Duodenal mucosa (tissue), 2 donors: ENCODE data around the gene LCOR.

ENCODE experiments used
- H3K27ac ChIP-seq: one replicate; pipeline ENCODE4 v1.7.0; 2013; ENCODE audit warnings: low read depth, low read length
- H3K27me3 ChIP-seq, 2 donors: one replicate each; pipeline ENCODE4 v1.7.0; 2013; ENCODE audit warnings: low read length in 2 of 2, control low read depth in 1 of 2; ENCODE audit not compliant: insufficient read depth in 2 of 2, control insufficient read depth in 1 of 2
- H3K36me3 ChIP-seq, 2 donors: one replicate each; pipeline ENCODE4 v1.7.0; 2013; ENCODE audit warnings: low read length in 2 of 2, control low read depth in 1 of 2; ENCODE audit not compliant: insufficient read depth in 2 of 2, control insufficient read depth in 1 of 2
- H3K4me1 ChIP-seq, 2 donors: one replicate each; pipeline ENCODE4 v1.7.0; 2013; ENCODE audit warnings: low read length in 2 of 2, control low read depth in 1 of 2; ENCODE audit not compliant: insufficient read depth in 2 of 2, control insufficient read depth in 1 of 2
- H3K4me3 ChIP-seq, 2 donors: one replicate each; pipeline ENCODE4 v1.7.0; 2013; ENCODE audit warnings: low read length in 2 of 2, low read depth in 1 of 2
- H3K9ac ChIP-seq, 2 donors: one replicate each; pipeline ENCODE4 v1.7.0; 2013; ENCODE audit warnings: low read length in 2 of 2, low read depth in 1 of 2
- H3K9me3 ChIP-seq, 2 donors: one replicate each; pipeline ENCODE4 v1.7.0; 2013; ENCODE audit warnings: low read length in 2 of 2, control low read depth in 1 of 2; ENCODE audit not compliant: control insufficient read depth in 1 of 2

Gene LCOR

DNA sequence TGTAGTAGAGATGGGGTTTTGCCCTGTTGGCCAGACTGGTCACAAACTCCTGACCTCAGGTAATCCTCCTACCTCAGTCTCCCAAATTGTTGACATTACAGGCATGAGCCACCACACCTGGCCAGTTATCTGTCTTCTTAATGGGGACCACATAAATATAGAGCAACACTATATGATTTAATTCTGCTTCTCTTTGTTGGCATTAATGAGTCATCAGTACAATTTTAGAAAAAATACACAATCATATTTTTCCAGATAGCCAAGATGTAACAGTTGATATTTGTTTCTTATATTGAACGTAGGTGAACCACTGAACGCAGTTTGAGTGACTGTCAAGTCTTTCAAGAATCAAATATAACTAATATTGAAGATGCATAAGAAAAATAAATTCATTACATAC is 48.5 kb downstream of the LCOR start:
- H3K27me3 ChIP-seq, result no peaks in the 10 kb centered on the region
- no peak overlapping the region for H3K27ac ChIP-seq
- H3K9ac ChIP-seq, result no peak overlapping the region
- no peaks in the 10 kb centered on the region for H3K4me1 ChIP-seq
- H3K9me3 ChIP-seq, result no peaks in the 10 kb centered on the region
- H3K4me3 ChIP-seq, result no peak overlapping the region
- H3K36me3 ChIP-seq, result no peaks in the 10 kb centered on the region

DNA sequence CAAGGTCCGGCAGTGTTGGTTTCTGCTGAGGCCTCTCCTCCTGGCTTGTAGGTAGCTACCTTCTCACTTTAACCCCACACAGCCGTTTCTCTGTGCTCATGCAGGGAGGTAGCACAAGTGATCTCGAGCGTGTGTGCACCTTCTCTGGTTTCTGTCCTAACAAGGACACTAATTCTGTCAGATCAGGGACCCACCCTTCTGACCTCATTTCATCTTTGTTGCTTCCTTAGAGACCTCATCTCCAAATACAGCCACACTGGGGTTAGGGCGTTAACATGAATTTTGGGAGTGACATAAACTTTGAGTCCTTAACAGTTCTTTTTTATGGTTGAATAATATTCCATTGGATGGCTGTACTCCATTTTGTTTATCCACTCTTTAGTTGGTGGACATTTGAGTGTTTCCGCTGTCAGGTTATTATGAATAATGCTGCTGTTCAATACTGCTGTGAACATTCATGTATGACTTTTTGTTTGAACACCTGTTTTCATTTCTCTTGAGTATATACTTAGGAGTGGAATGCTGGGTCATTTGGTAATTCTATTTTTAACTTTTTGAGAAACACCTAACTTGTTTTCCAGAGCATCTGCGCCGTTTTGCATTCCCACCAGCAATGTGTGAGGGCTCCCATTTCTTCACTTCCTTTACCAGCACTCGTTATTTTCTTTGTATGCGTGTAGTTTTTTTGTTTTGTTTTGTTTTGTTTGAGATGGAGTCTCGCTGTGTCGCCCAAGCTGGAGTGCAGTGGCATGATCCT is 57.5 kb downstream of the LCOR start:
- H3K9me3 ChIP-seq, result peaks cover 4 to 6% of the 10 kb centered on the region in 2 donors
- H3K9ac ChIP-seq, result no peak overlapping the region
- H3K36me3 ChIP-seq, result peaks cover 3 to 6% of the 10 kb centered on the region in 2 donors
- H3K27me3 ChIP-seq, result no peaks in the 10 kb centered on the region
- H3K27ac ChIP-seq, result no peak overlapping the region
- no peak overlapping the region for H3K4me3 ChIP-seq
- peaks cover 3 to 11% of the 10 kb centered on the region in 2 donors for H3K4me1 ChIP-seq

DNA sequence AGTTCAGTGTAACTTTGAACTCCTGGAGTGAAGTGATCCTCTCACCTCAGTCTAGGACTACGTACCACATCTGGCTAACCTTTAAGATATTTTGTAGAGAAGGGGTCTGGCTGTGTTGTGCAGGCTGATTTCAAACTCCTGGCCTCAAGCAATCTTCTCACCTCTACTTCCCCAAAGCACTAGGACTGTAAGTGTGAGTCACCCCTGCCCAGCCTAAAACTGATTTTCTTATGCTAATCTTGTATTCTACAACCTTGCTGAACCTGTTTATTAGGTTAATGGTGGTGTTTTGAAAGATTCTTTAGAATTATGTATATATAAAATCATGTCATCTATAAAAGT is 58.0 kb downstream of the LCOR start:
- Histone ChIP-seq H3K9me3 (peaks cover 4 to 6% of the 10 kb centered on the region in 2 donors), H3K9ac (no peak overlapping the region), H3K4me3 (no peak overlapping the region), H3K27ac (no peak overlapping the region), H3K4me1 (peaks cover 3 to 11% of the 10 kb centered on the region in 2 donors), H3K36me3 (peaks cover 3 to 6% of the 10 kb centered on the region in 2 donors), H3K27me3 (no peaks in the 10 kb centered on the region)

DNA sequence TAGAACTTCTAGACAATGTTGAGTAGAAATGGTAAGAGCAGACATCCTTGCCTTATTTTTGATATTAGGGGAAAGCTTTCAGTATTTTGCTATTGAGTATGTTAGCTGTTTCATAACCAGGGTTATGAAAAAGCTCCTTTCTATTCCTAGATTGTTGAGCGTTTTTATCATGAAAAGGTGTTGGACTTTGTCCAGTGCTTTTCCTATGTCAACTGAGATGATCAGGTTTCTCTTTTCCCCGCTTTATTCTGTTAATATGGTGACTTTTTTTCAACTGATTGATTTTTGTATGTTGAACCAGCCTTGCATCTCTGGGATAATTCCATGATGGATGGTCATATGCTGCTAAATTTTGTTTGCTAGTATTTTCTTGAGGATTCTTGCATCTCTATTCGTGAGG is 58.5 kb downstream of the LCOR start:
- H3K4me3 ChIP-seq, result no peak overlapping the region
- H3K9ac ChIP-seq, result no peak overlapping the region
- H3K27me3 ChIP-seq, result no peaks in the 10 kb centered on the region
- peaks cover 3 to 6% of the 10 kb centered on the region in 2 donors for H3K36me3 ChIP-seq
- peaks cover 4 to 6% of the 10 kb centered on the region in 2 donors for H3K9me3 ChIP-seq
- H3K27ac ChIP-seq, result no peak overlapping the region
- H3K4me1 ChIP-seq, result peaks cover 3 to 11% of the 10 kb centered on the region in 2 donors

DNA sequence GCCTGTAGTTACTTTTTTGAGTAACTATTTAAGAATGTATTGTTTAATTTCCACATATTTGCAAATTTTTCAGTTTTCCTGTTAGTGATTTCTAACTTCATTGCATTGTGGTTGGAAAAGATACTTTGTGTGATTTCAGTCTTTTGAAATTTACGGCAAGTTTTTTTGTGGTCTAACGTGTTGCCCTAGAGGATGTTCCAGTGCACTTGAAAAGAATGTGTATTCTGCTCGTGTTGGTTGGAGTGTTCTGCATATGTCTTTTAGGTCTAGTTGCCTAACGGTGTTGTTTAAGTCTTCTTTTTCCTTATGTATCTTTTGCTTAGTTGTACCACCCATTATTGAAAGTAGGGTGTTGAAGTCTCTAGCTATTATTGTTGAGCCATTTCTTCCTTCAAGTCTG is 59.7 kb downstream of the LCOR start:
- no peak overlapping the region for H3K27ac ChIP-seq
- no peak overlapping the region for H3K9ac ChIP-seq
- H3K36me3 ChIP-seq, result peaks cover 3 to 6% of the 10 kb centered on the region in 2 donors
- H3K27me3 ChIP-seq, result no peaks in the 10 kb centered on the region
- H3K4me3 ChIP-seq, result no peak overlapping the region
- H3K9me3 ChIP-seq, result peaks cover 4 to 6% of the 10 kb centered on the region in 2 donors
- H3K4me1 ChIP-seq, result peaks cover 3 to 12% of the 10 kb centered on the region in 2 donors

DNA sequence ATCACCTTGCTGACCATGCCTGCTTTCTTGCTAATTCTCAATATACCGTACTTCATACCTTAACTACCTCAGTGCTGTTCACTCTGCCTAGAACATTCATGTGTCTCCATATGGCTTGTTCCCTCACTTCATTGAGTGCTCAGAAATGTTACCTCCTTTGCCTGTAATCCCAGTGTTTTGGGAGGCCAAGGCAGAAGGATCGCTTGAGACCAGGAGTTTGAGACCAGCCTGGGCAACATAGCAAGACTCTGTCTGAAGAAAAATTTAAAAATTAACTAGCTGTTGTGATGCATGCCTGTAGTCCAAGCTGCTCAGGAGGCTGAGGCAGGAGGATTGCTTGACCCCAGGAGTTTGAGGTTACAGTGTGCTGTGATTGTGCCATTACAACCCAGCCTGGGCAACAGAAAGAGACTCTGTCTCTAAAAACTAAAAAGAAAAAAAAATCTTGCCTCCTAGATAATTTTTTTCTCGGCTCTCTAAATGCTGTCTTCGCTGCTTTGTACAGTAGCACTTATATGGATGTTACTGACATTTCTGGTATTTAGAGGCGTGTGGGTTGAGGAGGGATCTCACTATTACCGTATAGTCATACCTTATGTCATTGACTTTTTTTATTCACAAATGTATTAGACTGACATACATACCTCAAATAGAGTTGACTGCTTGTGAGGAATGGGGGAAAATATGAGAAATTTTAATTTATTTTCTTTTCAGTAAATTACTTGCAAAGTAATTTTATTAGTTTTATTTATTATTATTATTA is 63.7 kb downstream of the LCOR start:
- no peak overlapping the region for H3K9ac ChIP-seq
- peaks cover 0 to 6% of the 10 kb centered on the region in 2 donors for H3K36me3 ChIP-seq
- H3K27me3 ChIP-seq, result no peaks in the 10 kb centered on the region
- no peak overlapping the region for H3K27ac ChIP-seq
- H3K4me1 ChIP-seq, result peaks cover 0 to 22% of the 10 kb centered on the region in 2 donors
- no peak overlapping the region for H3K4me3 ChIP-seq
- H3K9me3 ChIP-seq, result peaks cover 4 to 6% of the 10 kb centered on the region in 2 donors

DNA sequence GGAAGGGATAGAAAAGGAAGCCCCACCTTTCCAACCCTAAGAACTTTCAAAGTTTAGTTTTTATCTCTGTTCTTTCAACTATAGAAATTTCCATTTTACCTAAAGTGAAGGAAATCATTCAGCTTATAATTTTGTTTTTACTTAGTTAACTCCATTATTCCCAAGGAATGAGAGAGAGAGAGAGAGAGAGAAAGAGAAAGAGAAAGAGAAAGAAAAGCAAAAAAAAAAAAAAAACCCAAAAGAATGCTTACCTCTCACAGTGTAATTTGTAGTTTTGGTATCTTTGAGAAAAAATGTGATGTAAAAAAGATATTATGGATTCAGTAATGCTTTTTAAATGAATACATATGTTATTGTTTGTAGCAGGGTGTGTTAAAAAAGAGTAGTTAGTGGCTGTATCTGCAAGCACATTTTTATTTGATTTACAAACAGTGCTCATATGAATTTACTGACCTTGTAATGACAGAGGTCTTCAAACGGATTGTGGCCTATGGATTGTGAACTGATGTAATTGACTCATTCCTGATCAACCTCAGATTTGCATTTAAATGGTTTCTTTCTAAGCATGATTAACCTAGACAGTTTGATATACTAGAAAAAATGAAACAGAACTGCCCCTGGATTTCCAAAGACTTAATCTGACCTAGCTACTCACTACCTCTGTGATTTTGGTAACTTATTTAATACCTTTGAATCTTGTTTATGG is 64.9 kb downstream of the LCOR start:
- H3K9me3 ChIP-seq, result peaks cover 2 to 6% of the 10 kb centered on the region in 2 donors
- no peak overlapping the region for H3K27ac ChIP-seq
- no peaks in the 10 kb centered on the region for H3K27me3 ChIP-seq
- peaks cover under 1 to 22% of the 10 kb centered on the region in 2 donors for H3K4me1 ChIP-seq
- no peak overlapping the region for H3K9ac ChIP-seq
- peaks cover 0 to 5% of the 10 kb centered on the region in 2 donors for H3K36me3 ChIP-seq
- no peak overlapping the region for H3K4me3 ChIP-seq

DNA sequence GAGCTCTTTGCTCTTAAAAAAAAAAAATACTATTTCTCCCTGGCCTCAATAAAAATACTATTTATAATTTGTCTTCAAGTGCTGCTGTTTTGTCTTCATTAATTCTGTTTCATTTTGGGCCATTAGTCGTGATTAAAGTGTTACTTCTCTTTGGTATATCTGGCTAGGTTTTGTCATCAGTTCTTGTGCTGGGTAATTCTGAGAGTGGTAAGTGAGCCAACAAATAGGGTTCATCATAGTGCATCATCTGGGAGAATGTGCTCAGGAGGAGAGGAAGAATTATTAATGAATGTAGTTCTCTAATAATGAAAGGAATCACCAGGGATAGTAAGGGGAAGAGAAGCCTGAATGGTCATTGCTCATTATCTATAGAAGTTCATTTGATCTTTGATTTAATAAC is 70.0 kb downstream of the LCOR start:
- no peaks in the 10 kb centered on the region for H3K27me3 ChIP-seq

DNA sequence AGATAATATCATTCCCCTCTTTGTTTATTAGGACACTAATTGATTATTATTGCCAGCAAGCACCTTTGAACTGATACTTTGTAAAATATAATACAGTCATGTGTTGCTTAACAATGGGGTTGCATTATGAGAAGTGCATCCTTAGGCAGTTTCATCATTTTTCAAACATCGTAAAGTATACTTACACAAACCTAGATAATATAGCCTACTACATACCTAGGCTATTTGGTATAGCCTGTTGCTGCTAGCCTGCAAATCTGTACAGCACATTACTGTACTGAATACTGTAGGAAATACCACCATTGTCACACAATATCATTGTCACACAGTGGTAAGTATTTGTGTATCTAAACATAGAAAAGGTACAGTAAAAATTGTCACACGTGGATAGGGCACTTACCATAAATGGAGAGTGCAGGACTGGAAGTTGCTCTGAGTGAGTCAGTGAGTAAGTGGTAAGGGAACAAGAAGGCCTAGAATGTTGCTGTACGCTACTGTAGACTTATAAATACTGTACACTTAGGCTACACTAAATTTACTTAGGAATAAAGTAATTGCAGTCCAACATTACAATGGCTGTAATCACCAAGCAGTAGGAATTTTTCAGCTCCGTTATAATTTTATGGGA is 70.7 kb downstream of the LCOR start:
- no peaks in the 10 kb centered on the region for H3K27me3 ChIP-seq
- peak overlapping the region in 1 of 2 donors; percentile 7 for H3K4me3 ChIP-seq
- no peaks in the 10 kb centered on the region for H3K36me3 ChIP-seq
- H3K27ac ChIP-seq, result no peak overlapping the region
- no peak overlapping the region for H3K9ac ChIP-seq
- H3K9me3 ChIP-seq, result no peaks in the 10 kb centered on the region
- H3K4me1 ChIP-seq, result peaks cover 16 to 28% of the 10 kb centered on the region in 2 donors

More for the DNA sequence above, 70.0 kb downstream of the LCOR start:
- no peak overlapping the region for H3K9ac ChIP-seq
- H3K4me3 ChIP-seq, result peak overlapping the region in 1 of 2 donors; percentile 7
- H3K27ac ChIP-seq, result no peak overlapping the region
- H3K36me3 ChIP-seq, result no peaks in the 10 kb centered on the region
- no peaks in the 10 kb centered on the region for H3K9me3 ChIP-seq
- peaks cover 16 to 31% of the 10 kb centered on the region in 2 donors for H3K4me1 ChIP-seq
